22Rv1 (cell line): ENCODE data around the gene GUCY2D.

Source experiments
- H3K27ac ChIP-seq: fragments of 450-650 bp; 2 replicates; pipeline ENCODE4 v1.5.1; 2017
- CTCF ChIP-seq: fragments of 450-650 bp; IDR thresholded peaks from 2 replicates; pipeline ENCODE4 v1.5.1; 2017; ENCODE audit warnings: mild to moderate bottlenecking
- ZFX ChIP-seq: fragments of 450-650 bp; IDR thresholded peaks from 2 replicates; pipeline ENCODE4 v1.6.1; 2017; ENCODE audit warnings: antibody characterized with exemption, borderline replicate concordance

The GUCY2D gene

GRCh38 chr17:8041249-8041928, 39.0 kb downstream of the GUCY2D start:
- peak overlapping the region; percentile 44 for H3K27ac ChIP-seq
- TF ChIP-seq ZFX = no peak
- peak; percentile 84 for TF ChIP-seq CTCF

- peak overlapping the region; percentile 44 for H3K27ac ChIP-seq
- TF ChIP-seq CTCF = no peak
- no peak for TF ChIP-seq ZFX
Measured at GRCh38 chr17:8041979-8042378, 39.6 kb downstream of the GUCY2D start.

- TF ChIP-seq ZFX (no peak), CTCF (no peak)
Measured at GRCh38 chr17:8044819-8045810, 42.7 kb downstream of the GUCY2D start.

GRCh38 chr17:8046306-8046928, 44.0 kb downstream of the GUCY2D start:
- TF ChIP-seq ZFX (no peak), CTCF (no peak)
- no peak overlapping the region for H3K27ac ChIP-seq

More at GRCh38 chr17:8044819-8045810, 42.7 kb downstream of the GUCY2D start:
- H3K27ac ChIP-seq = no peak overlapping the region

- TF ChIP-seq CTCF = no peak
- no peak for TF ChIP-seq ZFX
- H3K27ac ChIP-seq = no peak overlapping the region
Measured at GRCh38 chr17:8046929-8047768, 44.7 kb downstream of the GUCY2D start.

GRCh38 chr17:8047769-8048110, 45.3 kb downstream of the GUCY2D start:
- TF ChIP-seq ZFX (no peak), CTCF (no peak)
- H3K27ac ChIP-seq = no peak overlapping the region
